Activated naive CD4-positive, alpha-beta T cell treated with anti-CD3 and anti-CD28 coated beads, Interleukin-2, amount 50 U/mL, for 72 hours (primary cell): ENCODE data around the gene DFFB. TPM values are rescaled to one million over a fixed set of nuclear protein-coding genes. Genes with fewer than 3 reads are reported as not detected.

Source experiments
- ATAC-seq, 2 donors: fragments of 150-1000 bp; cut with Tn5 transposase; 2 replicates each; pipeline ENCODE4 v1.10.0; 2021; ENCODE audit warnings: mild to moderate bottlenecking in 2 of 2, moderate library complexity in 2 of 2
- DNase-seq, 2 donors: peaks; one replicate each; pipeline ENCODE4 v3.0.0; 2021 to 2022; ENCODE audit warnings: low spot score in 2 of 2
- H3K27ac Mint-ChIP-seq, 2 donors: one replicate each; pipeline ENCODE4 v1.8.0; 2022; ENCODE audit warnings: mild to moderate bottlenecking in 2 of 2, mixed read lengths in 2 of 2
- H3K36me3 Mint-ChIP-seq, 2 donors: one replicate each; pipeline ENCODE4 v1.8.0; 2022; ENCODE audit warnings: mixed read lengths in 2 of 2
- H3K9me3 Mint-ChIP-seq, 2 donors: one replicate each; pipeline ENCODE4 v1.8.0; 2022; ENCODE audit warnings: mixed read lengths in 2 of 2
- total RNA-seq, 2 donors: library from RNA; stranded (reverse); gene quantifications; one replicate each; pipeline ENCODE4 v1.2.3, GENCODE V29; 2022

Gene DFFB
- total RNA-seq, 2 donors from 2014 or later = 12.0 TPM

- Mint-ChIP-seq H3K27ac (no peak overlapping the region), H3K36me3 (no peaks in the 10 kb centered on the region), H3K9me3 (no peaks in the 10 kb centered on the region)
- ATAC-seq (no peak), DNase-seq (peak in 1 of 2 donors; percentile 14)
Observed at GRCh38 chr1:3919706-3920105, 62.4 kb downstream of the DFFB start.

- no peaks in the 10 kb centered on the region for H3K9me3 Mint-ChIP-seq
- no peaks in the 10 kb centered on the region for H3K36me3 Mint-ChIP-seq
- no peak overlapping the region for H3K27ac Mint-ChIP-seq
- peak in 1 of 2 donors; percentile 30 for DNase-seq
- ATAC-seq = no peak
Observed at GRCh38 chr1:3921765-3922164, 64.5 kb downstream of the DFFB start.

DNA sequence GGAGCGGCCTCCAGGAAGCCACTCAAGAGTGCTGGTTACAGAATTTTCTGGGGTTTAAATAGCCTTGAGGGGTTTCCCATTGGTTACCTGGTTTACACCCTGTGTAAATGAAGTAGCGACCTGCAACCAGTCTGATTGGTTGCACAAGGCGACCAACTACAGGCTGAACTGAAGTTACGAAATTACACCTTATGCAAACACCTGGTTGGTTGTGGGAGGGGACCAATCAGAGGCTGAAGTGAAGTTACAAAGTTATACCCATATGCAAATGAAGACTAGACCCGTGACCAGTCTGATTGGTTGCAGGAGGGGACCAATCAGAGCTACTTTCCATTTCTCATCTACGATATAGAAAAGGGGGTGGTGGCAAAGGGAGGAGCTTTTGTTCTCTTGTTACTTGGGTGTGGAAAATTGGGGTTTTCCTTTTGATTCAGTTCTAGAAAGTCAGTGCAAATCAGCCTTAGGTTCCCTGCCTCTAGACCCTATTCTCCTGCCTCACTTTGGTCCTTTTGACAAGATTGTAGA lies 65.0 kb downstream of the DFFB start:
- Mint-ChIP-seq H3K36me3 (no peaks in the 10 kb centered on the region), H3K27ac (no peak overlapping the region), H3K9me3 (no peaks in the 10 kb centered on the region)
- peak; percentile 28 to 71 for ATAC-seq
- peak in 1 of 2 donors; percentile 25 for DNase-seq

- ATAC-seq = no peak
- Mint-ChIP-seq H3K36me3 (no peaks in the 10 kb centered on the region), H3K27ac (no peak overlapping the region), H3K9me3 (no peaks in the 10 kb centered on the region)
- no peak for DNase-seq
Observed at GRCh38 chr1:3922851-3923250, 65.6 kb downstream of the DFFB start.

DNA sequence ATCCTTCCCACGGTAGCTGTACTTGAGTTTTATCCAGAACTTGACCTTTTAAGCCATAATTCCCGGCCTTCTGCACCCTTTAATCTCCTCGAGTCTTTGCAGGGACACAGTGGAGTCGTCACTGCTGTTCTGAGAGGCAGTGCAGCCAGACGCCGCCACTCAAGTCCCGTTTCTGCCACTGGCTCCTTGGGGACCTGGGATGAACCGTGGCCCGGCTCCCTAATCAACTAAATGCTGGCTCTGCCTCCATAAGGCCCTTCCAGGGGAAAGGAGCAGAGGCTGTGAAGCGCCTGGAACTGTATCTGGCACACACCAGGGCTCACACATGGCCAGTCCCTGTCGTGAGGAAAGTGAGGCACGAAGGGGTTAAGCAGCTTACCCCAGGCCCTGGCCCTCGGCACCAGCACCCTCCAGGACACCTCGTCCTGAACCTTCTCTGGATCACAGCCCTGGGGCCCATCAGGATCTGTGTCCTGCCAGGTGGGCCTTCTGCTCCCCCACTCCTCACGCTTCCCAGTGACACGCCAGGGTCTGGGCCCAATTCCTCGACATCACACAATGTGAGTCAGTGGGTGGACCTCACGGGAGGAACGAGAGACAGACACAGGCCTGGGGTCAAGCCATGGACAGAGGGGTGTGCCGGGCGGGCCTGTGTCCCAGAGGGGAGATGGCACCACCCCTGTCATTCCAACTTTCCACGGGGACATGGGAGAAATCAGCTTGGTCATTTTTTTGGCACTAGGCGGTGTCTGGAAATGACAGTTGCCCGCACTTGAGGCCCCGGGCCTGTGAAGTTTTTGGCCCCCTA lies 66.3 kb downstream of the DFFB start:
- H3K36me3 Mint-ChIP-seq = no peaks in the 10 kb centered on the region
- H3K9me3 Mint-ChIP-seq = no peaks in the 10 kb centered on the region
- H3K27ac Mint-ChIP-seq = peak overlapping the region in 1 of 2 donors; percentile 32
- ATAC-seq (no peak), DNase-seq (no peak)

GRCh38 chr1:3924186-3924824 lies 67.0 kb downstream of the DFFB start:
- DNase-seq = no peak
- no peak overlapping the region for H3K27ac Mint-ChIP-seq
- no peak for ATAC-seq
- H3K36me3 Mint-ChIP-seq = no peaks in the 10 kb centered on the region
- H3K9me3 Mint-ChIP-seq = peaks cover 0 to 1% of the 10 kb centered on the region in 2 donors

DNA sequence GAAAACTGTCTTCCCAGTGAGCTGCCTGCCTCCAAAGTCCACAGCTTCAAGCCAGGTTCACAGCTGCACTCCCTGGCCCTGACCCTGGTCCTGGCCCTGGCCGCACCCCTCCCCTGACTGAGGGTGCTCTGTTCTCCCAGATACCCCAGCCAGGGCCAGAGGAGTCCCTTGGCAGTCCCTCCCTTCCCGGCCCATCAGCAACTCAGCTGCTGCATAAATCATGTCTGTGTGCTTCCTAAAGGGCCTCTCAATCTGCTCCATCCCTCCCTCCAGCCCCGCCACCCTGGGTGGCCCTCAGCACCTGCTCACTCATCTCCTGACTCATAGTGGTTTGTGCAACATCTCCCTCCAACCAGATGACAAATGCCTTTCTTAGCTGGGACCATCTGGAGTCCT lies 67.5 kb downstream of the DFFB start:
- peak in 1 of 2 donors; percentile 29 for ATAC-seq
- peaks cover 0 to 4% of the 10 kb centered on the region in 2 donors for H3K9me3 Mint-ChIP-seq
- no peaks in the 10 kb centered on the region for H3K36me3 Mint-ChIP-seq
- DNase-seq = no peak
- H3K27ac Mint-ChIP-seq = no peak overlapping the region

- ATAC-seq (no peak), DNase-seq (no peak)
- Mint-ChIP-seq H3K9me3 (peaks cover 3 to 8% of the 10 kb centered on the region in 2 donors), H3K36me3 (peaks cover 0 to 3% of the 10 kb centered on the region in 2 donors), H3K27ac (no peak overlapping the region)
Observed at GRCh38 chr1:3925256-3925655, 68.0 kb downstream of the DFFB start.

- Mint-ChIP-seq H3K36me3 (peaks cover 0 to 7% of the 10 kb centered on the region in 2 donors), H3K27ac (no peak overlapping the region), H3K9me3 (peaks cover 7 to 13% of the 10 kb centered on the region in 2 donors)
- no peak for ATAC-seq
- DNase-seq = no peak
Observed at GRCh38 chr1:3925762-3926161, 68.5 kb downstream of the DFFB start.

DNA sequence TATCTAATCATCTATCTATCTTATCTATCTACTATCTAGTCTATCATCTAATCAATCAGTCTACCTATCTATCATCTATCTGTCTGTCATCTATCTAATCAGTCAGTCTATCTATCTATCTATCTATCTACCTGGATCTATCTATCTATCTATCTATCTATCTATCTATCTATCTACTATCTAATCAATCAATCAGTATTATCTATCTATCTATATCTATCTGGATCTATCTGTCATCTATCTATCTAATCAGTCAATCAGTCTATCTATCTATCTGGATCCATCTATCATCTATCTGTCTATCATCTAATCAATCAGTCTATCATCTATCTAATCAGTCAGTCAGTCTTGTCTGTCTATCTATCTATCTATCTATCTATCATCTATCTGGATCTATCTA lies 69.7 kb downstream of the DFFB start:
- Mint-ChIP-seq H3K36me3 (peaks cover 0 to 7% of the 10 kb centered on the region in 2 donors), H3K9me3 (peaks cover 7 to 13% of the 10 kb centered on the region in 2 donors), H3K27ac (no peak overlapping the region)
- ATAC-seq = no peak
- no peak for DNase-seq

DNA sequence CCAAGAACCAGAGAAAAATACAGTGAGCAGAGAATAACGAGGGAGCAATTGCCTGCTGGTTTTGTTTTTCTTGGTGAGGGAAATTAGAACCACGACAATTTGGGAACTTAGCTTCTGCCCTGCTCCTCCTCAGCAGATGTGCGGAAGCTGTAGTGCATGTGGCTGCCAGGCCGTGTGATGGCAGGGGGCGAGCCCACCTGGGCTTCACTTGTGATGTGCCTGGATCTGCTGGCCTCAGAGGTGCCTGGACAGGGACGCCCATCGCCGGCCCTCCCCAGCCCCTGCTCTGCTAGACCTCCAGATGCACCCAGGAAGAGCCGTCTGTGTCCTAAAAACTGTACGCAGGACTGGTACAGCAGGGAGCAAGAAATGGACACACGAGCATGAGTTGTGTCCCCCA lies 71.3 kb downstream of the DFFB start:
- Mint-ChIP-seq H3K9me3 (peaks cover 7 to 13% of the 10 kb centered on the region in 2 donors), H3K27ac (no peak overlapping the region), H3K36me3 (peaks cover 0 to 7% of the 10 kb centered on the region in 2 donors)
- ATAC-seq (peak in 1 of 2 donors; percentile 28), DNase-seq (no peak)

GRCh38 chr1:3929126-3929525 lies 71.8 kb downstream of the DFFB start:
- no peak overlapping the region for H3K27ac Mint-ChIP-seq
- peaks cover 0 to 7% of the 10 kb centered on the region in 2 donors for H3K36me3 Mint-ChIP-seq
- no peak for ATAC-seq
- DNase-seq = no peak
- H3K9me3 Mint-ChIP-seq = peaks cover 7 to 13% of the 10 kb centered on the region in 2 donors

GRCh38 chr1:3930301-3931006 lies 73.2 kb downstream of the DFFB start:
- Mint-ChIP-seq H3K36me3 (peaks cover 0 to 7% of the 10 kb centered on the region in 2 donors), H3K27ac (no peak overlapping the region), H3K9me3 (peaks cover 7 to 13% of the 10 kb centered on the region in 2 donors)
- ATAC-seq (no peak), DNase-seq (no peak)

DNA sequence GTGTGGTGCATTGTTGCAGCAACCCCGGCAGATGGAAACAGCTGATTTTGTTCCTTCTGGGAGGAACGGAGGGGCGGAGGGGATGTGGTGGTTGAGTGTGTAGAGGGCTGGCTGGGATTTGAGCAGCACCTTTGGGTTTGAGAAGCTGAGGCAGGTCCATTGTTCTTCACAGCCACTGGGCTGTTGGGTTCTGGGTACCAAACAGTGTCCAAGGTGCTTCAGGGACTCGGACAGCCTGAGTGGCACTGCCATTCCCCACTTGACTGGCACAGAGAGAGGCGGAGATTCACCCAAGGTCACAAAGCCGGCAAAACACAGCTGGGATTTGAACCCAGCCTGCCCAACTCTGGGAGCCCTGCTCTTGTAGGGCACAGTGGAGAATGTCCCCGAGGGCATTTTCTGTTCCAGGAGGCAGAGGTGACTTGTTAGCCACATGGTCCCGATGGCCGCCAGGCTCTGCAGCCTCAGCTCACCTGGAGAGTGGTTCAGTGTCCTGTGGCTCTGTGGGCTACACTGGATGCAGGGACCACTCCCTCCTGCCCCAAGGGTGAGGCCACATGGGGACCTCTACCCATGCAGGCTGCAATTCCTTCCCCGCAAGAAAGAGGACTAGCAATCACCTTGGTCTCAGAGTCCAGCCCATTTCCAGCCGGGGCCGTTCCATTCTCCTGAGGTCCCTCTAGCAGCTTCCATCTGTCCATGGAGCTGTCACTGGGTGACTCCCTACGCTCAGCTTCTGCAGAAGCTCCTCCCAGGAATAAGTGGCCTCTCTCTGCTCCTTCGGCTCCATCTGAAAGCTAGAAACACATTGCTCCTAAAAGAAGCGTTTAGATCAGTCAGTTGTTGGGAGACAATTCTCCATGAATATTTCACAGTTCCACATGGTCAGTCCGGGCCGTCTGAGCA lies 74.0 kb downstream of the DFFB start:
- H3K27ac Mint-ChIP-seq = no peak overlapping the region
- H3K36me3 Mint-ChIP-seq = peaks cover 0 to 7% of the 10 kb centered on the region in 2 donors
- no peak for DNase-seq
- peaks cover 7 to 13% of the 10 kb centered on the region in 2 donors for H3K9me3 Mint-ChIP-seq
- no peak for ATAC-seq

DNA sequence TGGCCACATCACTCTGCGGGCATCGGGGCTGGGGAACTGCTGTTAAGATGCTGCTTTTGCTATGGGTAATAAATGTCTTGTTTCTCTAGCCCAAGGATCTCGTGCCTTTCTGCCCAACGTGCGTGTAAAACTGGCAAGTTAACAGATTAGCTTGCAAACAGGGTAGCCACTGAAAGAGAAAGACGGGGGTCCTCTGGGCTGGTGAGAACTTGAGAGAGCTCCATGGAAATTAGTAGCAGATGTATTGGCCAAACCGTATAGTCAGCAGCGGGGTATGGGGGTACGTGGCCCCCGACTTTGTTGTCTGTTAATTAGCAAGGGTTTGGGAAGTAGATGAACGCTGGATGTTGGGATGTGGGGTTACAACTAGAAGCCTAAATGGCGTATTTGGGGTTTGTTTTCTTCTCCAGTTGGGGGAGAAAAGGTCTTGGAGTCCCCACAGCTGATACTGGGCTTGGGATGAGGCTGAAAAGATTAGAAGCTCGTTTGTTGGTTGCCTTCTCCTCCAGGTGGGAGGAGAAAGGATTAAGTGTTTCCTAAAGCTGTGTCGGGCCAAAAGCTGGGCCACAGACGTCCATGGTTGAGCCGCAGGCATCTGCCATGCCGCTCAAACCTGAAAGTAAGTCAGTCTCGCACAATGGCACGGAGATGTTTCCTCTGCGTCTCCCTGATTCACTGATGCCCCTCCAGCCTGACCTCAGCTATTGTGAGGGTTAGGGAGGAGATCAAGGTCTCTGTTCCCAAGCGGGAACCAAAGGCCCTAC lies 75.1 kb downstream of the DFFB start:
- Mint-ChIP-seq H3K36me3 (peaks cover 0 to 12% of the 10 kb centered on the region in 2 donors), H3K27ac (no peak overlapping the region), H3K9me3 (peaks cover 11 to 22% of the 10 kb centered on the region in 2 donors)
- DNase-seq (no peak), ATAC-seq (no peak)
